T-helper 1 cell treated with Interleukin-12 subunit alpha and Interleukin-12 subunit beta and Interleukin-4 antibody, amounts not matched to agents 30 μg/mL and 1 μg/mL, for 36 hours (primary cell): ENCODE measurements around the gene CCDC47.

Source experiments
- H3K27ac Mint-ChIP-seq: one replicate; pipeline ENCODE4 v1.8.0; 2021; ENCODE audit warnings: mild to moderate bottlenecking, mixed read lengths
- H3K27me3 Mint-ChIP-seq: one replicate; pipeline ENCODE4 v1.8.0; 2021; ENCODE audit warnings: low read depth, mixed read lengths
- H3K36me3 Mint-ChIP-seq: one replicate; pipeline ENCODE4 v1.8.0; 2021; ENCODE audit warnings: low read depth, mixed read lengths
- H3K4me1 Mint-ChIP-seq: one replicate; pipeline ENCODE4 v1.8.0; 2021; ENCODE audit warnings: low read depth, mixed read lengths
- H3K4me3 Mint-ChIP-seq: one replicate; pipeline ENCODE4 v1.8.0; 2021; ENCODE audit warnings: mild to moderate bottlenecking, moderate library complexity, mixed read lengths
- H3K9me3 Mint-ChIP-seq: one replicate; pipeline ENCODE4 v1.8.0; 2021; ENCODE audit warnings: mixed read lengths

Gene CCDC47

GRCh38 chr17:63773272-63774140 lies at the start of gene CCDC47:
TSS of gene CCDC47 (minus strand) at chr17:63773597. CDS start at chr17:63766175, 7,422 bp downstream.
- Mint-ChIP-seq H3K4me1 (peaks cover 39% of the 10 kb centered on the region), H3K36me3 (peaks cover 19% of the 10 kb centered on the region), H3K9me3 (no peaks in the 10 kb centered on the region)

GRCh38 chr17:63822537-63822936 lies 49.1 kb upstream of the CCDC47 start:
- Mint-ChIP-seq H3K36me3 (peaks cover 74% of the 10 kb centered on the region), H3K4me1 (peaks cover 40% of the 10 kb centered on the region), H3K27me3 (no peaks in the 10 kb centered on the region), H3K27ac (no peak overlapping the region), H3K4me3 (no peak overlapping the region), H3K9me3 (no peaks in the 10 kb centered on the region)

More at GRCh38 chr17:63773272-63774140, at the start of gene CCDC47:
- Mint-ChIP-seq H3K4me3 (peak within 1 kb of the TSS; percentile 96), H3K27me3 (no peaks in the 10 kb centered on the region), H3K27ac (peak within 1 kb of the TSS; percentile 100)

GRCh38 chr17:63821804-63822203 lies 48.4 kb upstream of the CCDC47 start:
- Mint-ChIP-seq H3K36me3 (peaks cover 78% of the 10 kb centered on the region), H3K27me3 (no peaks in the 10 kb centered on the region), H3K9me3 (no peaks in the 10 kb centered on the region), H3K4me1 (peaks cover 40% of the 10 kb centered on the region), H3K4me3 (peak overlapping the region; percentile 61), H3K27ac (peak overlapping the region; percentile 81)

- Mint-ChIP-seq H3K36me3 (peaks cover 77% of the 10 kb centered on the region), H3K4me1 (peaks cover 36% of the 10 kb centered on the region), H3K4me3 (peak overlapping the region; percentile 51), H3K27ac (peak overlapping the region; percentile 78), H3K9me3 (no peaks in the 10 kb centered on the region), H3K27me3 (no peaks in the 10 kb centered on the region)
Measured at GRCh38 chr17:63820963-63821561, 47.7 kb upstream of the CCDC47 start.

- peak overlapping the region; percentile 78 for H3K27ac Mint-ChIP-seq
- H3K27me3 Mint-ChIP-seq, result no peaks in the 10 kb centered on the region
Measured at GRCh38 chr17:63819585-63820537, 46.5 kb upstream of the CCDC47 start.

GRCh38 chr17:63819131-63819530 lies 45.7 kb upstream of the CCDC47 start:
- peak overlapping the region; percentile 65 for H3K4me3 Mint-ChIP-seq
- peaks cover 24% of the 10 kb centered on the region for H3K4me1 Mint-ChIP-seq
- no peaks in the 10 kb centered on the region for H3K27me3 Mint-ChIP-seq
- H3K36me3 Mint-ChIP-seq, result peaks cover 74% of the 10 kb centered on the region
- no peaks in the 10 kb centered on the region for H3K9me3 Mint-ChIP-seq
- peak overlapping the region; percentile 78 for H3K27ac Mint-ChIP-seq

More at GRCh38 chr17:63819585-63820537, 46.5 kb upstream of the CCDC47 start:
- no peaks in the 10 kb centered on the region for H3K9me3 Mint-ChIP-seq
- peaks cover 78% of the 10 kb centered on the region for H3K36me3 Mint-ChIP-seq
- H3K4me3 Mint-ChIP-seq, result peak overlapping the region; percentile 65
- H3K4me1 Mint-ChIP-seq, result peaks cover 27% of the 10 kb centered on the region

- H3K27ac Mint-ChIP-seq, result no peak overlapping the region
- H3K36me3 Mint-ChIP-seq, result peaks cover 74% of the 10 kb centered on the region
- H3K4me1 Mint-ChIP-seq, result peaks cover 16% of the 10 kb centered on the region
- H3K4me3 Mint-ChIP-seq, result no peak overlapping the region
- H3K9me3 Mint-ChIP-seq, result no peaks in the 10 kb centered on the region
- H3K27me3 Mint-ChIP-seq, result no peaks in the 10 kb centered on the region
Measured at GRCh38 chr17:63817736-63818385, 44.5 kb upstream of the CCDC47 start.

- H3K4me1 Mint-ChIP-seq, result peaks cover 11% of the 10 kb centered on the region
- no peaks in the 10 kb centered on the region for H3K9me3 Mint-ChIP-seq
- H3K36me3 Mint-ChIP-seq, result peaks cover 69% of the 10 kb centered on the region
- H3K4me3 Mint-ChIP-seq, result no peak overlapping the region
- H3K27me3 Mint-ChIP-seq, result no peaks in the 10 kb centered on the region
- no peak overlapping the region for H3K27ac Mint-ChIP-seq
Measured at GRCh38 chr17:63816669-63817068, 43.3 kb upstream of the CCDC47 start.

GRCh38 chr17:63816123-63816522 lies 42.7 kb upstream of the CCDC47 start:
- Mint-ChIP-seq H3K27ac (no peak overlapping the region), H3K4me1 (peaks cover 10% of the 10 kb centered on the region), H3K9me3 (no peaks in the 10 kb centered on the region), H3K27me3 (no peaks in the 10 kb centered on the region), H3K4me3 (no peak overlapping the region), H3K36me3 (peaks cover 70% of the 10 kb centered on the region)

- no peak overlapping the region for H3K4me3 Mint-ChIP-seq
- no peak overlapping the region for H3K27ac Mint-ChIP-seq
- H3K36me3 Mint-ChIP-seq, result peaks cover 55% of the 10 kb centered on the region
- no peaks in the 10 kb centered on the region for H3K27me3 Mint-ChIP-seq
- peaks cover 1% of the 10 kb centered on the region for H3K4me1 Mint-ChIP-seq
- no peaks in the 10 kb centered on the region for H3K9me3 Mint-ChIP-seq
Measured at GRCh38 chr17:63809970-63810369, 36.6 kb upstream of the CCDC47 start.

- H3K9me3 Mint-ChIP-seq, result no peaks in the 10 kb centered on the region
- no peak overlapping the region for H3K27ac Mint-ChIP-seq
- no peak overlapping the region for H3K4me3 Mint-ChIP-seq
- peaks cover 1% of the 10 kb centered on the region for H3K4me1 Mint-ChIP-seq
- H3K27me3 Mint-ChIP-seq, result no peaks in the 10 kb centered on the region
- peaks cover 49% of the 10 kb centered on the region for H3K36me3 Mint-ChIP-seq
Measured at GRCh38 chr17:63805591-63805990, 32.2 kb upstream of the CCDC47 start.

GRCh38 chr17:63804328-63804727 lies 30.9 kb upstream of the CCDC47 start:
- Mint-ChIP-seq H3K9me3 (no peaks in the 10 kb centered on the region), H3K4me1 (peaks cover 1% of the 10 kb centered on the region), H3K27ac (no peak overlapping the region), H3K27me3 (no peaks in the 10 kb centered on the region), H3K36me3 (peaks cover 53% of the 10 kb centered on the region), H3K4me3 (no peak overlapping the region)

GRCh38 chr17:63800783-63801182 lies 27.4 kb upstream of the CCDC47 start:
- H3K4me1 Mint-ChIP-seq, result no peaks in the 10 kb centered on the region
- H3K9me3 Mint-ChIP-seq, result no peaks in the 10 kb centered on the region
- no peak overlapping the region for H3K4me3 Mint-ChIP-seq
- H3K27me3 Mint-ChIP-seq, result no peaks in the 10 kb centered on the region
- peak overlapping the region; percentile 69 for H3K27ac Mint-ChIP-seq
- H3K36me3 Mint-ChIP-seq, result peaks cover 52% of the 10 kb centered on the region
